ENCODE results near the gene STRN3. TPM values are rescaled to one million over a fixed set of nuclear protein-coding genes. Genes with fewer than 3 reads are reported as not detected.
"Not testable (repeated sequence)": the region's sequence is repeated elsewhere in the genome, so short reads cannot be mapped to it uniquely, and the experiment has no call there.

Gene STRN3
- total RNA-seq, 1 experiment from 2014 or later: 34.4 TPM

- Mint-ChIP-seq H3K4me1 (ENCODE audit: low read depth, unreplicated experiment) (no peaks in the 10 kb centered on the region), H3K36me3 (ENCODE audit: insufficient read depth, unreplicated experiment) (peaks cover 4% of the 10 kb centered on the region), H3K9me3 (ENCODE audit: low read depth, unreplicated experiment) (no peaks in the 10 kb centered on the region), H3K27ac (ENCODE audit: unreplicated experiment) (no peak overlapping the region), H3K4me3 (ENCODE audit: low read depth, unreplicated experiment) (no peak overlapping the region), H3K27me3 (ENCODE audit: unreplicated experiment) (no peaks in the 10 kb centered on the region)
- BruUV-seq (replicated peaks): no TSS peak
- CTCF ChIA-PET: no interaction called here
- DNase-seq: no peak
- TF ChIP-seq CTCF (IDR thresholded peaks at IDR 0.05; ENCODE audit: unreplicated experiment): no peak
- intact Hi-C loops (cut with micrococcal nuclease; ENCODE audit: unreplicated experiment): no loop called here
Observed at GRCh38 chr14:30935445-30935844, 90.7 kb downstream of the STRN3 start.

GRCh38 chr14:30933937-30934336 is 92.2 kb downstream of the STRN3 start:
- CTCF ChIA-PET; H3K27ac Mint-ChIP-seq (ENCODE audit: unreplicated experiment); H3K9me3 Mint-ChIP-seq (ENCODE audit: low read depth, unreplicated experiment); H3K36me3 Mint-ChIP-seq (ENCODE audit: insufficient read depth, unreplicated experiment); BruUV-seq (replicated peaks); intact Hi-C loops (cut with micrococcal nuclease; ENCODE audit: unreplicated experiment); DNase-seq; H3K27me3 Mint-ChIP-seq (ENCODE audit: unreplicated experiment); H3K4me3 Mint-ChIP-seq (ENCODE audit: low read depth, unreplicated experiment); H3K4me1 Mint-ChIP-seq (ENCODE audit: low read depth, unreplicated experiment): not testable (repeated sequence)

GRCh38 chr14:30928462-30928861 is 97.7 kb downstream of the STRN3 start:
- no peaks in the 10 kb centered on the region for H3K9me3 Mint-ChIP-seq (ENCODE audit: low read depth, unreplicated experiment)
- no peak overlapping the region for H3K27ac Mint-ChIP-seq (ENCODE audit: unreplicated experiment)
- no peaks in the 10 kb centered on the region for H3K27me3 Mint-ChIP-seq (ENCODE audit: unreplicated experiment)
- TF ChIP-seq CTCF (IDR thresholded peaks at IDR 0.05; ENCODE audit: unreplicated experiment): no peak
- CTCF ChIA-PET: no interaction called here
- peaks cover 4% of the 10 kb centered on the region for H3K36me3 Mint-ChIP-seq (ENCODE audit: insufficient read depth, unreplicated experiment)
- DNase-seq: no peak
- no TSS peak for BruUV-seq (replicated peaks)
- no peaks in the 10 kb centered on the region for H3K4me1 Mint-ChIP-seq (ENCODE audit: low read depth, unreplicated experiment)
- no peak overlapping the region for H3K4me3 Mint-ChIP-seq (ENCODE audit: low read depth, unreplicated experiment)
- intact Hi-C loops (cut with micrococcal nuclease; ENCODE audit: unreplicated experiment): no loop called here

- H3K27ac Mint-ChIP-seq (ENCODE audit: unreplicated experiment): no peak overlapping the region
- intact Hi-C loops (cut with micrococcal nuclease; ENCODE audit: unreplicated experiment): no loop called here
- TF ChIP-seq CTCF (IDR thresholded peaks at IDR 0.05; ENCODE audit: unreplicated experiment): no peak
- CTCF ChIA-PET: interaction anchor here (0.8 kb wide), 1 partner anchor 134 kb away, joined by 3 read pairs; no protein-coding TSS in a partner anchor
- H3K4me1 Mint-ChIP-seq (ENCODE audit: low read depth, unreplicated experiment): peaks cover 10% of the 10 kb centered on the region
- H3K9me3 Mint-ChIP-seq (ENCODE audit: low read depth, unreplicated experiment): no peaks in the 10 kb centered on the region
- no peak overlapping the region for H3K4me3 Mint-ChIP-seq (ENCODE audit: low read depth, unreplicated experiment)
- no peak for DNase-seq
- BruUV-seq (replicated peaks): no TSS peak
- H3K27me3 Mint-ChIP-seq (ENCODE audit: unreplicated experiment): no peaks in the 10 kb centered on the region
- H3K36me3 Mint-ChIP-seq (ENCODE audit: insufficient read depth, unreplicated experiment): peaks cover 10% of the 10 kb centered on the region
Observed at GRCh38 chr14:30925254-30925653, 100.9 kb downstream of the STRN3 start.

GRCh38 chr14:30921788-30922187 is 104.4 kb downstream of the STRN3 start:
- BruUV-seq (replicated peaks): no TSS peak
- CTCF ChIA-PET: interaction anchor here (0.6 kb wide), 1 partner anchor 27 kb away, joined by 6 read pairs; no protein-coding TSS in a partner anchor
- Mint-ChIP-seq H3K9me3 (ENCODE audit: low read depth, unreplicated experiment) (no peaks in the 10 kb centered on the region), H3K4me1 (ENCODE audit: low read depth, unreplicated experiment) (peaks cover 10% of the 10 kb centered on the region), H3K27ac (ENCODE audit: unreplicated experiment) (no peak overlapping the region), H3K27me3 (ENCODE audit: unreplicated experiment) (no peaks in the 10 kb centered on the region), H3K4me3 (ENCODE audit: low read depth, unreplicated experiment) (no peak overlapping the region), H3K36me3 (ENCODE audit: insufficient read depth, unreplicated experiment) (peaks cover 6% of the 10 kb centered on the region)
- no peak for DNase-seq
- TF ChIP-seq CTCF (IDR thresholded peaks at IDR 0.05; ENCODE audit: unreplicated experiment): no peak
- intact Hi-C loops (cut with micrococcal nuclease; ENCODE audit: unreplicated experiment): no loop called here

Data from Calu3 (cell line).